HL-60 (cell line): Measurements from ENCODE around the gene MUC20.

Experiments used
- DNase-seq, 2 experiments: peaks; one replicate each; pipeline ENCODE4 v3.0.0-alpha.2; 2010 to 2020; ENCODE audit warnings: low read depth in 1 of 2, low spot score in 1 of 2
- H3K27ac ChIP-seq: fragments of 250-450 bp; sonication (Bioruptor Pico); replicated peaks from 2 replicates; pipeline ENCODE4 v1.5.1; 2020; ENCODE audit warnings: mild to moderate bottlenecking, moderate library complexity
- H3K27me3 ChIP-seq: fragments of 250-450 bp; sonication (Bioruptor Pico); 2 replicates; pipeline ENCODE4 v1.5.1; 2021; ENCODE audit warnings: mild to moderate bottlenecking, moderate library complexity; ENCODE audit not compliant: insufficient read depth, poor library complexity, severe bottlenecking
- H3K4me3 ChIP-seq: replicated peaks from 2 replicates; pipeline ENCODE4 v1.5.1; 2011; ENCODE audit warnings: mild to moderate bottlenecking, control low read depth, low read length; ENCODE audit not compliant: insufficient read depth
- CTCF ChIP-seq: IDR thresholded peaks from one replicate; pipeline ENCODE4 v1.5.1; 2011; ENCODE audit warnings: low read length, control low read depth, inconsistent platforms; ENCODE audit not compliant: insufficient read depth
- GABPA ChIP-seq: IDR thresholded peaks from 2 replicates; pipeline ENCODE4 v1.6.1; 2012; ENCODE audit warnings: low read depth
- POLR2AphosphoS5 ChIP-seq: IDR thresholded peaks from 2 replicates; pipeline ENCODE4 v1.6.1; 2012; ENCODE audit warnings: low read depth
- REST ChIP-seq: IDR thresholded peaks from 2 replicates; pipeline ENCODE4 v1.6.1; 2012; ENCODE audit warnings: low read depth; ENCODE audit not compliant: insufficient replicate concordance
- SPI1 ChIP-seq: IDR thresholded peaks from 2 replicates; pipeline ENCODE4 v1.6.1; 2012; ENCODE audit warnings: low read depth, mild to moderate bottlenecking, borderline replicate concordance

The MUC20 gene

GRCh38 chr3:195767792-195768191, 47.0 kb downstream of the MUC20 start:
- TF ChIP-seq CTCF (no peak), SPI1 (no peak), GABPA (no peak), POLR2AphosphoS5 (no peak), REST (no peak)
- no peak overlapping the region for H3K27ac ChIP-seq
- peaks cover 9% of the 10 kb centered on the region for H3K27me3 ChIP-seq
- H3K4me3 ChIP-seq = no peak overlapping the region
- no peak for DNase-seq

GRCh38 chr3:195768414-195768813, 47.6 kb downstream of the MUC20 start:
- Histone ChIP-seq H3K4me3 (no peak overlapping the region), H3K27me3 (peaks cover 5% of the 10 kb centered on the region), H3K27ac (no peak overlapping the region)
- no peak for TF ChIP-seq CTCF
- no peak for TF ChIP-seq SPI1
- TF ChIP-seq POLR2AphosphoS5 = no peak
- TF ChIP-seq REST = no peak
- TF ChIP-seq GABPA = no peak
- DNase-seq = no peak

GRCh38 chr3:195768831-195769303, 48.1 kb downstream of the MUC20 start:
- Histone ChIP-seq H3K4me3 (no peak overlapping the region), H3K27me3 (peaks cover under 1% of the 10 kb centered on the region), H3K27ac (no peak overlapping the region)
- TF ChIP-seq REST = no peak
- TF ChIP-seq GABPA = no peak
- no peak for DNase-seq

GRCh38 chr3:195769551-195769950, 48.8 kb downstream of the MUC20 start:
- Histone ChIP-seq H3K4me3 (no peak overlapping the region), H3K27me3 (no peaks in the 10 kb centered on the region), H3K27ac (no peak overlapping the region)
- TF ChIP-seq CTCF (no peak), REST (no peak), POLR2AphosphoS5 (no peak), GABPA (no peak), SPI1 (no peak)
- no peak for DNase-seq
